Smooth muscle cell (in vitro differentiated cells): ENCODE results near the gene RERG. TPM values are rescaled to one million over a fixed set of nuclear protein-coding genes. Genes with fewer than 3 reads are reported as not detected.
A peak's percentile ranks its signal among the peaks of the same experiment; 100 is the strongest.

ENCODE experiments used
- DNase-seq: peaks from one replicate; lab custom pipeline; 2025; ENCODE audit not compliant: unreplicated experiment; lab: John Stamatoyannopoulos, UW
- H2AFZ ChIP-seq: fragments of 200-600 bp; sonication (generic); 2 replicates; pipeline ENCODE4 v1.6.0; 2016; ENCODE audit warnings: antibody characterized with exemption, low read depth, mild to moderate bottlenecking
- H3F3A ChIP-seq: fragments of 200-600 bp; sonication (generic); 2 replicates; pipeline ENCODE4 v1.6.0; 2017; ENCODE audit warnings: antibody characterized with exemption, low read depth
- H3K27ac ChIP-seq: fragments of 200-600 bp; sonication (generic); 2 replicates; pipeline ENCODE4 v1.5.1; 2016; ENCODE audit warnings: low read depth, mild to moderate bottlenecking
- H3K27me3 ChIP-seq: fragments of 200-600 bp; sonication (generic); 2 replicates; pipeline ENCODE4 v1.6.1; 2016; ENCODE audit warnings: low read depth, mild to moderate bottlenecking
- H3K36me3 ChIP-seq: fragments of 200-600 bp; sonication (generic); 2 replicates; pipeline ENCODE4 v1.5.1; 2016; ENCODE audit warnings: low read depth
- H3K4me1 ChIP-seq: fragments of 200-600 bp; sonication (generic); 2 replicates; pipeline ENCODE4 v1.5.1; 2016; ENCODE audit warnings: low read depth
- H3K4me2 ChIP-seq: fragments of 200-600 bp; sonication (generic); 2 replicates; pipeline ENCODE4 v1.6.0; 2016; ENCODE audit warnings: mild to moderate bottlenecking
- H3K4me3 ChIP-seq: fragments of 200-600 bp; sonication (generic); 2 replicates; pipeline ENCODE4 v1.5.1; 2016; ENCODE audit warnings: mild to moderate bottlenecking
- H3K79me2 ChIP-seq: fragments of 200-600 bp; sonication (generic); 2 replicates; pipeline ENCODE4 v1.6.0; 2016; ENCODE audit warnings: low read depth, mild to moderate bottlenecking
- H3K9ac ChIP-seq: fragments of 200-600 bp; sonication (generic); 2 replicates; pipeline ENCODE4 v1.6.0; 2016; ENCODE audit warnings: low read depth
- H3K9me3 ChIP-seq: fragments of 200-600 bp; sonication (generic); replicated peaks from 2 replicates; pipeline ENCODE4 v1.5.1; 2016; ENCODE audit warnings: low read depth
- H4K20me1 ChIP-seq: fragments of 200-600 bp; sonication (generic); 2 replicates; pipeline ENCODE4 v1.6.0; 2016; ENCODE audit warnings: low read depth
- WGBS: methylation state at CpG from one replicate; pipeline ENCODE4 v1.1.7; 2016; ENCODE audit warnings: low lambda C conversion rate; 5-methylcytosine and 5-hydroxymethylcytosine counted together
- polyA plus RNA-seq: library from polyadenylated mRNA; unstranded; fragments of >200 nt; fragmentation: Nextera tagmentation; extraction: Ambion mirVana; gene quantifications from 2 replicates; pipeline ENCODE4 v1.2.1, GENCODE V29; 2016
- total RNA-seq: library from RNA; depleted of rRNA; stranded (reverse); fragments of >200 nt; gene quantifications from 2 replicates; pipeline ENCODE4 v1.2.3, GENCODE V29; 2014
- TF ChIP-seq, protein P1 (sequence below): fragments of 200-600 bp; sonication (generic); IDR thresholded peaks from 2 replicates; pipeline ENCODE4 v1.5.1; 2017; ENCODE audit warnings: borderline replicate concordance, mild to moderate bottlenecking, antibody characterized with exemption; ENCODE audit not compliant: insufficient read depth, poor library complexity, severe bottlenecking

RERG gene
- total and polyA plus RNA-seq, 2 experiments from 2014 or later, result 0.04 TPM; not detected in 1

DNA sequence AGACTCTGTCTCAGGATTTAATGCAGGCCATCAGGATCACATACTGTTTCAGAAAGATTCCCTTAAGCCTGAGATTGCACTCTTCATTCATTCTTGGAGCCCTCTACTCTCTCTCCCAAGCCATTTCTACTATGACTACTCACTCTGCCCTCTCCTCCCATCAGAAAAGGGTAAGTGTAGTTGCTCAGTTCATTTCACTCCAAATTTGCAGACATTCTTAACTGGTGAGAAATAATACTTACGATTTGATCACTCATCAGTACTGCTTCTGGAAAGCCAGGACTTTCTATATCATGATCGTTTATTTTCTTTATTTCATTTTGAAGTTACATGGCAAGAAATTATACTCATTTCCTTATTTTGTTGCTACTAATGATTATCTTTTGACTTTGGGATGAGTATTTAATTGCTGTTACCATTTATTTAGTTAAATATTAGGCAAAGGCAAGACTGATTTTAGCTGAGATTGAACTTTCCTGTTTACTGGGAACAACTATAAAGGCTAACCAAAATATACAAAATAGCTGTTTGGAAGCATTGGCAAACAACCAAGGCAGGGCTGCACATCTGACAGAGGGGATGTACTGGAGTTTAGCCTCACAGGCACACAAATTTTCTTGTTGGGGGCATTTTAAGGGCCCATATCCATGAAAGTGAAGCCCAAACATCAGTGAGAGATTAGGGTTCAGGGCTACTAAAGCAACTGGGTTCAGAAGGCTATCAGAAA lies 4.1 kb upstream of the RERG start:
- Histone ChIP-seq H3K9me3 (no peaks in the 10 kb centered on the region), H3K79me2 (no peaks in the 10 kb centered on the region), H3K4me1 (no peaks in the 10 kb centered on the region), H4K20me1 (no peaks in the 10 kb centered on the region), H3K4me2 (no peak overlapping the region), H3K9ac (no peak overlapping the region), H3K27me3 (peaks cover 31% of the 10 kb centered on the region), H3K36me3 (no peaks in the 10 kb centered on the region), H3K4me3 (no peak overlapping the region), H3F3A (no peaks in the 10 kb centered on the region), H2AFZ (no peak overlapping the region), H3K27ac (no peak overlapping the region)
- DNase-seq, result no peak
- TF ChIP-seq, protein P1, sequence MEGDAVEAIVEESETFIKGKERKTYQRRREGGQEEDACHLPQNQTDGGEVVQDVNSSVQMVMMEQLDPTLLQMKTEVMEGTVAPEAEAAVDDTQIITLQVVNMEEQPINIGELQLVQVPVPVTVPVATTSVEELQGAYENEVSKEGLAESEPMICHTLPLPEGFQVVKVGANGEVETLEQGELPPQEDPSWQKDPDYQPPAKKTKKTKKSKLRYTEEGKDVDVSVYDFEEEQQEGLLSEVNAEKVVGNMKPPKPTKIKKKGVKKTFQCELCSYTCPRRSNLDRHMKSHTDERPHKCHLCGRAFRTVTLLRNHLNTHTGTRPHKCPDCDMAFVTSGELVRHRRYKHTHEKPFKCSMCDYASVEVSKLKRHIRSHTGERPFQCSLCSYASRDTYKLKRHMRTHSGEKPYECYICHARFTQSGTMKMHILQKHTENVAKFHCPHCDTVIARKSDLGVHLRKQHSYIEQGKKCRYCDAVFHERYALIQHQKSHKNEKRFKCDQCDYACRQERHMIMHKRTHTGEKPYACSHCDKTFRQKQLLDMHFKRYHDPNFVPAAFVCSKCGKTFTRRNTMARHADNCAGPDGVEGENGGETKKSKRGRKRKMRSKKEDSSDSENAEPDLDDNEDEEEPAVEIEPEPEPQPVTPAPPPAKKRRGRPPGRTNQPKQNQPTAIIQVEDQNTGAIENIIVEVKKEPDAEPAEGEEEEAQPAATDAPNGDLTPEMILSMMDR, result no peak
- 86% methylated on average over 2 of the region's 2 CpGs for WGBS

DNA sequence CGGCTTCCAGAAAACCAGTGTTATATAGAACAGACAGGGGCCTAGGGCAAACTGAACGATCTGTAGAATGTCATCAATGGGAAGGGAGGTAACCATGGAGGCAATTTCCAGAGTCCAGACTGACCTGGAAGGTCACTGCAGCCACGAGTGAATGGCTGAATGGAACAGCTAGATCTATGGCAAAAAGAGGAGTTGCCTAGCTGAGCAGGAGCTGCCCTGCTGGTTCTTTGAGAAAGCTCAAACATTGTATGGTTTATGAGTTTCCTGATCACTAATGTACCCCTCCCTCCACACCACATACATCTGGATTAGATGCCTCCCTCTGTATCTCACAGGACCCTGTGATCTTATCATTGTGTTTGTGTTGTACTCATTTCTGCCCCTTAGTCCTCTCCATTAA lies 1.0 kb upstream of the RERG start:
- Histone ChIP-seq H3K27me3 (peaks cover 17% of the 10 kb centered on the region), H3K4me2 (no peak overlapping the region)
- TF ChIP-seq, protein P1, result no peak

DNA sequence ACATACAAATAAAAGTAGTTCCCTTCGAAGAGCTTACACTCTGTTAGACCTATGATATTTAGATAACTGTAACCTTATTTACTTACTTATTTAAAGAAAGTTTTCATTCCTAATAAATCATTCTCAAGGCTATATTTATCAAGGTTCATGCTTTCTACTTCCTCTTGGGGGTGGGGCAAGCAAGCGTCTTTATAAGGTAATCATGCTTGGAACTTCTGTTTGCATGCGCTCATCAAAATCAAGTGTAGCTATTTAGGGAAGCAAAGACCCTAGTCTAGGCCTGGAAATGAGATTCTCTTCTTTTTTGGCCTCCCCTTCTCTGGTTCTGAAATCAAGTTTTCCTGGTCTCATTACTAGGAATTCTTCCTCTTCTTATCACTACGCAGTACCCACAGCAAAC lies 766 bp downstream of the RERG start:
- Histone ChIP-seq H3K27me3 (peaks cover 17% of the 10 kb centered on the region), H3K4me3 (peak overlapping the region; percentile 58), H3K27ac (no peak overlapping the region), H3K79me2 (no peaks in the 10 kb centered on the region), H2AFZ (peak overlapping the region; percentile 88), H3K36me3 (no peaks in the 10 kb centered on the region), H3K9ac (no peak overlapping the region), H4K20me1 (no peaks in the 10 kb centered on the region), H3K4me1 (no peaks in the 10 kb centered on the region), H3K4me2 (peak overlapping the region; percentile 89), H3F3A (no peaks in the 10 kb centered on the region), H3K9me3 (no peaks in the 10 kb centered on the region)
- 82% methylated on average over 4 of the region's 4 CpGs for WGBS
- TF ChIP-seq, protein P1, result no peak
- DNase-seq, result no peak

More for the DNA sequence above, 1.0 kb upstream of the RERG start:
- H3K27ac ChIP-seq, result no peak overlapping the region
- H3K9ac ChIP-seq, result no peak overlapping the region
- H3K36me3 ChIP-seq, result no peaks in the 10 kb centered on the region
- DNase-seq, result no peak
- H3K79me2 ChIP-seq, result no peaks in the 10 kb centered on the region
- no peak overlapping the region for H3K4me3 ChIP-seq
- no peaks in the 10 kb centered on the region for H3K4me1 ChIP-seq
- no peaks in the 10 kb centered on the region for H3F3A ChIP-seq
- H4K20me1 ChIP-seq, result no peaks in the 10 kb centered on the region
- H3K9me3 ChIP-seq, result no peaks in the 10 kb centered on the region
- 54% methylated on average over 3 of the region's 3 CpGs for WGBS
- no peak overlapping the region for H2AFZ ChIP-seq

DNA sequence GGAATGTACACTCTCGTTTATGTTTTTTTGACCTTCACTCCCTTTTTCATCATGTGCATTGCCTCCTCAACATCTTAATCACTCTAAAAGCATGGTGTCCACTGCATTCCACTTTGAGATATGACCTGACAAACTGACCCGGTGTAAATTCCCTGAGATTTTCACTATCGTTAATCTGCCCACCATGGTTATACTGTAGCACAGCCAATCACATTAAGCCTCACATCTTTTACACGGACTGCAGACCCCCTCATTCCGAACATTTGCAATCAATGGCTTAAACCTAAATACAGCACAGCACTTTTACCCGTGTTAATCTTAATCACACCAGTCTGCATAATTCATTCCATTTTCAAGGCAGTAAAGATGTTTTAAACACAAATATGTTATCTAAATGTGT lies 2.4 kb downstream of the RERG start:
- Histone ChIP-seq H4K20me1 (no peaks in the 10 kb centered on the region), H3K4me1 (no peaks in the 10 kb centered on the region), H3K9me3 (no peaks in the 10 kb centered on the region), H3K9ac (no peak overlapping the region), H3K36me3 (no peaks in the 10 kb centered on the region), H3K4me2 (no peak overlapping the region), H3K79me2 (no peaks in the 10 kb centered on the region), H3F3A (no peaks in the 10 kb centered on the region), H3K27me3 (peaks cover 11% of the 10 kb centered on the region), H3K27ac (no peak overlapping the region), H3K4me3 (no peak overlapping the region), H2AFZ (no peak overlapping the region)
- WGBS, result 39% methylated on average over 6 of the region's 6 CpGs
- TF ChIP-seq, protein P1, result no peak
- DNase-seq, result no peak
